H9 (cell line): ENCODE results near the gene ADGRL3. TPM values are rescaled to one million over a fixed set of nuclear protein-coding genes. Genes with fewer than 3 reads are reported as not detected.

ENCODE experiments used
- DNase-seq: peaks from one replicate; pipeline ENCODE4 v3.0.0-alpha.2; 2017
- H2AFZ ChIP-seq: one replicate; pipeline ENCODE4 v1.6.1; 2013; ENCODE audit warnings: mild to moderate bottlenecking, low read length, control low read depth, moderate library complexity
- H2AK5ac ChIP-seq: 2 replicates; pipeline ENCODE4 v1.6.1; 2013; ENCODE audit warnings: low read length, control low read depth, mixed read lengths; ENCODE audit not compliant: insufficient read length
- H2BK120ac ChIP-seq: one replicate; pipeline ENCODE4 v1.6.1; 2013; ENCODE audit warnings: low read depth, mild to moderate bottlenecking, low read length, control low read depth, inconsistent platforms; ENCODE audit not compliant: poor library complexity, severe bottlenecking
- H2BK12ac ChIP-seq: 2 replicates; pipeline ENCODE4 v1.6.1; 2013; ENCODE audit warnings: low read length, control low read depth, mixed read lengths, low read depth; ENCODE audit not compliant: insufficient read length
- H2BK15ac ChIP-seq: 2 replicates; pipeline ENCODE4 v1.6.1; 2013; ENCODE audit warnings: low read depth, low read length, control low read depth
- H2BK20ac ChIP-seq: one replicate; pipeline ENCODE4 v1.6.1; 2013; ENCODE audit warnings: low read depth, mild to moderate bottlenecking, low read length, control low read depth, inconsistent platforms; ENCODE audit not compliant: poor library complexity, severe bottlenecking
- H2BK5ac ChIP-seq: 2 replicates; pipeline ENCODE4 v1.6.1; 2013; ENCODE audit warnings: low read length, control low read depth, mixed read lengths; ENCODE audit not compliant: insufficient read length
- H3K14ac ChIP-seq: 2 replicates; pipeline ENCODE4 v1.6.1; 2013; ENCODE audit warnings: low read length, control low read depth; ENCODE audit not compliant: insufficient read depth
- H3K18ac ChIP-seq: 2 replicates; pipeline ENCODE4 v1.6.1; 2013; ENCODE audit warnings: low read depth, mild to moderate bottlenecking, mixed read lengths, low read length, control low read depth; ENCODE audit not compliant: insufficient read length
- H3K23ac ChIP-seq: 2 replicates; pipeline ENCODE4 v1.6.1; 2013; ENCODE audit warnings: low read length, control low read depth, mixed read lengths, low read depth; ENCODE audit not compliant: insufficient read length
- H3K23me2 ChIP-seq: 2 replicates; pipeline ENCODE4 v1.6.1; 2013; ENCODE audit warnings: low read depth, mild to moderate bottlenecking, mixed read lengths, low read length, control low read depth; ENCODE audit not compliant: insufficient read length, poor library complexity, severe bottlenecking
- H3K27ac ChIP-seq: 2 replicates; pipeline ENCODE4 v1.5.1; 2013; ENCODE audit warnings: low read length, control low read depth, mixed read lengths, low read depth; ENCODE audit not compliant: insufficient read length
- H3K27me3 ChIP-seq: 2 replicates; pipeline ENCODE4 v1.6.1; 2013; ENCODE audit warnings: low read length, control low read depth, inconsistent platforms; ENCODE audit not compliant: insufficient read depth
- H3K4ac ChIP-seq: 2 replicates; pipeline ENCODE4 v1.6.1; 2013; ENCODE audit warnings: low read depth, mild to moderate bottlenecking, control low read depth, inconsistent platforms, low read length, moderate library complexity
- H3K4me1 ChIP-seq: 2 replicates; pipeline ENCODE4 v1.6.1; 2013; ENCODE audit warnings: low read length, control low read depth, inconsistent platforms; ENCODE audit not compliant: insufficient read depth
- H3K4me2 ChIP-seq: 2 replicates; pipeline ENCODE4 v1.6.1; 2013; ENCODE audit warnings: low read length, control low read depth, mixed read lengths; ENCODE audit not compliant: insufficient read length, insufficient read depth
- H3K56ac ChIP-seq: 2 replicates; pipeline ENCODE4 v1.6.1; 2013; ENCODE audit warnings: low read depth, mild to moderate bottlenecking, mixed read lengths, low read length, control low read depth; ENCODE audit not compliant: insufficient read length
- H3K79me1 ChIP-seq: 2 replicates; pipeline ENCODE4 v1.6.1; 2013; ENCODE audit warnings: low read depth, mild to moderate bottlenecking, moderate library complexity, low read length, control low read depth, inconsistent platforms; ENCODE audit not compliant: insufficient read depth, poor library complexity, severe bottlenecking
- H3K79me2 ChIP-seq: 2 replicates; pipeline ENCODE4 v1.6.1; 2013; ENCODE audit warnings: low read length, control low read depth, inconsistent platforms; ENCODE audit not compliant: insufficient read depth
- H3K9ac ChIP-seq: 2 replicates; pipeline ENCODE4 v1.6.1; 2013; ENCODE audit warnings: low read length, control low read depth, mixed read lengths; ENCODE audit not compliant: insufficient read length; ENCODE audit errors: extremely low read depth
- H3K9me3 ChIP-seq: one replicate; pipeline ENCODE4 v1.6.1; 2013; ENCODE audit warnings: low read depth, low read length, inconsistent platforms; ENCODE audit not compliant: control insufficient read depth
- H3T11ph ChIP-seq: one replicate; pipeline ENCODE4 v1.6.1; 2013; ENCODE audit warnings: mild to moderate bottlenecking, low read length, control low read depth, inconsistent platforms
- H4K20me1 ChIP-seq: one replicate; pipeline ENCODE4 v1.6.1; 2013; ENCODE audit not compliant: control insufficient read depth, insufficient read length, insufficient read depth
- H4K5ac ChIP-seq: 2 replicates; pipeline ENCODE4 v1.6.1; 2013; ENCODE audit warnings: low read depth, mild to moderate bottlenecking, mixed read lengths, low read length, control low read depth; ENCODE audit not compliant: insufficient read length
- H4K8ac ChIP-seq: replicated peaks from 2 replicates; pipeline ENCODE4 v1.6.1; 2013; ENCODE audit warnings: low read length, control low read depth, mixed read lengths, low read depth; ENCODE audit not compliant: insufficient read length
- H4K91ac ChIP-seq: 2 replicates; pipeline ENCODE4 v1.6.1; 2013; ENCODE audit warnings: low read depth, mild to moderate bottlenecking, moderate library complexity, mixed read lengths, low read length, control low read depth; ENCODE audit not compliant: insufficient read length
- H3K27ac Mint-ChIP-seq, 3 experiments: 2 replicates in 2 of 3; 3 replicates in 1 of 3; pipeline ENCODE4 v1.8.0; 2020 to 2021; ENCODE audit warnings: mixed read lengths in 3 of 3, mild to moderate bottlenecking in 1 of 3, moderate library complexity in 1 of 3
- H3K27me3 Mint-ChIP-seq: 2 replicates; pipeline ENCODE4 v1.8.0; 2021; ENCODE audit warnings: low read depth, mild to moderate bottlenecking, moderate library complexity, mixed read lengths
- H3K36me3 Mint-ChIP-seq, 3 experiments: 2 replicates in 2 of 3; 3 replicates in 1 of 3; pipeline ENCODE4 v1.8.0; 2020 to 2021; ENCODE audit warnings: low read depth in 3 of 3, mixed read lengths in 3 of 3; ENCODE audit not compliant: insufficient read depth in 1 of 3
- H3K4me1 Mint-ChIP-seq, 2 experiments: 2 replicates each; pipeline ENCODE4 v1.8.0; 2020; ENCODE audit warnings: mixed read lengths in 2 of 2
- H3K4me3 Mint-ChIP-seq, 2 experiments: 2 replicates in 1 of 2; 3 replicates in 1 of 2; pipeline ENCODE4 v1.8.0; 2020 to 2021; ENCODE audit warnings: mild to moderate bottlenecking in 2 of 2, mixed read lengths in 2 of 2, moderate library complexity in 1 of 2
- H3K9me3 Mint-ChIP-seq, 2 experiments: 2 replicates in 1 of 2; 3 replicates in 1 of 2; pipeline ENCODE4 v1.8.0; 2020; ENCODE audit warnings: mild to moderate bottlenecking in 2 of 2, mixed read lengths in 2 of 2, moderate library complexity in 1 of 2
- CTCF ChIP-seq: fragments of 200-600 bp; sonication (generic); conservative IDR thresholded peaks from 3 replicates; pipeline ENCODE4 v1.8.0; 2021; ENCODE audit warnings: antibody characterized with exemption, mild to moderate bottlenecking
- WGBS: extraction: QIAGEN DNeasy Blood & Tissue Kit; methylation state at CpG from one replicate; pipeline ENCODE4 v1.1.7; 2013; ENCODE audit warnings: missing lambda C conversion rate, low lambda C conversion rate, mixed read lengths; ENCODE audit not compliant: insufficient read length; ENCODE audit errors: extremely low coverage; 5-methylcytosine and 5-hydroxymethylcytosine counted together
- total RNA-seq: library from RNA; stranded (reverse); gene quantifications from 2 replicates; pipeline ENCODE4 v1.2.1, GENCODE V29; 2021

ADGRL3 gene
- total RNA-seq, 1 experiment from 2014 or later, result 5.9 TPM

- no peak overlapping the region for H4K91ac ChIP-seq
- H2BK120ac ChIP-seq, result no peak overlapping the region
- H2BK12ac ChIP-seq, result no peak overlapping the region
- no peak overlapping the region for H3K23ac ChIP-seq
- H2BK15ac ChIP-seq, result no peak overlapping the region
- H3K9me3 Mint-ChIP-seq, result no peaks in the 10 kb centered on the region
- no peak overlapping the region for H3K27ac ChIP-seq
- H3K14ac ChIP-seq, result no peak overlapping the region
- H4K8ac ChIP-seq, result no peak overlapping the region
- no peak for TF ChIP-seq CTCF
- H3K4me1 ChIP-seq, result no peaks in the 10 kb centered on the region; the same call in 1 of the 2 replicates
- H3K56ac ChIP-seq, result no peak overlapping the region
- no peak overlapping the region for H2BK5ac ChIP-seq
- no peaks in the 10 kb centered on the region for H3K27me3 ChIP-seq
- H3K4ac ChIP-seq, result no peak overlapping the region
- H3K79me1 ChIP-seq, result no peaks in the 10 kb centered on the region
- H3T11ph ChIP-seq, result no peak overlapping the region
- WGBS, result no CpG with 5 or more reads among the region's 1 CpG
- no peaks in the 10 kb centered on the region for H3K9me3 ChIP-seq
- H3K9ac ChIP-seq, result no peak overlapping the region
- H3K18ac ChIP-seq, result no peak overlapping the region
- H3K79me2 ChIP-seq, result no peaks in the 10 kb centered on the region
- no peaks in the 10 kb centered on the region for H3K23me2 ChIP-seq
- no peak overlapping the region for H4K5ac ChIP-seq
- H3K4me1 Mint-ChIP-seq, result peaks cover 5 to 8% of the 10 kb centered on the region in 2 experiments; a peak in 3 of 4 replicates
- H3K27me3 Mint-ChIP-seq, result no peaks in the 10 kb centered on the region
- no peak for DNase-seq
- no peak overlapping the region for H2AFZ ChIP-seq
- no peak overlapping the region for H2BK20ac ChIP-seq
- no peaks in the 10 kb centered on the region for H4K20me1 ChIP-seq
- no peak overlapping the region for H3K4me2 ChIP-seq
- H2AK5ac ChIP-seq, result no peak overlapping the region
- H3K27ac Mint-ChIP-seq, result no peak overlapping the region
- no peaks in the 10 kb centered on the region; a peak in 1 of 7 replicates for H3K36me3 Mint-ChIP-seq
- no peak overlapping the region for H3K4me3 Mint-ChIP-seq
Observed at GRCh38 chr4:61579786-61580185, 379.7 kb downstream of the ADGRL3 start.
